PFSK-1 (cell line): ENCODE measurements around the gene JPH4.

ENCODE experiments used
- FOXP2 ChIP-seq: optimal IDR thresholded peaks from 2 replicates; pipeline ENCODE3; 2011; ENCODE audit warnings: borderline replicate concordance, control low read depth, inconsistent platforms; ENCODE audit not compliant: insufficient read depth; ENCODE audit errors: extremely low read length, extremely low read depth
- POLR2AphosphoS5 ChIP-seq: IDR thresholded peaks from 2 replicates; pipeline ENCODE4 v1.6.1; 2012; ENCODE audit warnings: low read depth, mild to moderate bottlenecking, control low read depth, low read length, moderate library complexity
- REST ChIP-seq, 2 experiments: IDR thresholded peaks; 2 replicates each; pipeline versions ENCODE4 v1.6.1 to v1.8.0; 2011 to 2012; ENCODE audit warnings: low read depth in 2 of 2, low read length in 2 of 2, control low read depth in 1 of 2, inconsistent platforms in 1 of 2, mild to moderate bottlenecking in 1 of 2, moderate library complexity in 1 of 2; ENCODE audit not compliant: insufficient read depth in 1 of 2
- SIN3A ChIP-seq: IDR thresholded peaks from 2 replicates; pipeline ENCODE4 v1.6.1; 2012; ENCODE audit warnings: mild to moderate bottlenecking, low read length, moderate library complexity, borderline replicate concordance; ENCODE audit not compliant: insufficient read depth
- TAF1 ChIP-seq: IDR thresholded peaks from 2 replicates; pipeline ENCODE4 v1.6.1; 2012; ENCODE audit warnings: low read length, control low read depth, borderline replicate concordance; ENCODE audit not compliant: insufficient read depth

The JPH4 gene

GRCh38 chr14:23548351-23549318 is 30.0 kb downstream of the JPH4 start:
- TF ChIP-seq POLR2AphosphoS5, result no peak
- no peak for TF ChIP-seq REST (IDR thresholded peaks at IDR 0.05; ENCODE audit: insufficient read depth in 1 of 2, low read depth in 2 of 2, low read length in 2 of 2)

- TF ChIP-seq TAF1 (no peak), REST (IDR thresholded peaks at IDR 0.05; ENCODE audit: insufficient read depth in 1 of 2, low read depth in 2 of 2, low read length in 2 of 2) (no peak), POLR2AphosphoS5 (no peak), FOXP2 (no peak), SIN3A (no peak)
These were observed 30.7 kb downstream of the JPH4 start for GRCh38 chr14:23547924-23548323.

GRCh38 chr14:23546450-23547035 is 32.0 kb downstream of the JPH4 start:
- TF ChIP-seq POLR2AphosphoS5 (no peak), FOXP2 (no peak), SIN3A (no peak), TAF1 (no peak), REST (IDR thresholded peaks at IDR 0.05; ENCODE audit: insufficient read depth in 1 of 2, low read depth in 2 of 2, low read length in 2 of 2) (no peak)

GRCh38 chr14:23545740-23546365 is 32.7 kb downstream of the JPH4 start:
- TF ChIP-seq FOXP2, result no peak
- no peak for TF ChIP-seq REST (IDR thresholded peaks at IDR 0.05; ENCODE audit: insufficient read depth in 1 of 2, low read depth in 2 of 2, low read length in 2 of 2)
- TF ChIP-seq SIN3A, result no peak
- TF ChIP-seq TAF1, result no peak
- TF ChIP-seq POLR2AphosphoS5, result no peak
